Kidney (tissue), 14 donors: Measurements from ENCODE around the gene MAPRE3. TPM values are rescaled to one million over a fixed set of nuclear protein-coding genes. Genes with fewer than 3 reads are reported as not detected.

Experiments
- DNase-seq, 5 donors: peaks; one replicate each; pipeline ENCODE4 v3.0.0-alpha.2; 2013 to 2020
- FAIRE-seq: peaks from 2 replicates; lab custom pipeline; 2012; peaks lifted over from hg19 to GRCh38; lab: Jason Lieb, UNC
- H3K27ac ChIP-seq, 2 donors: one replicate each; pipeline ENCODE4 v1.7.0; 2013; ENCODE audit warnings: low read depth in 2 of 2, low read length in 2 of 2, inconsistent platforms in 1 of 2
- H3K27me3 ChIP-seq: one replicate; pipeline ENCODE4 v1.7.1; 2013; ENCODE audit warnings: low read length, inconsistent platforms; ENCODE audit not compliant: control insufficient read depth, insufficient read depth
- H3K36me3 ChIP-seq, 3 donors: one replicate each; pipeline versions ENCODE4 v1.7.0 to v1.7.1; 2013; ENCODE audit warnings: low read length in 3 of 3, control low read depth in 1 of 3, inconsistent platforms in 1 of 3; ENCODE audit not compliant: insufficient read depth in 3 of 3, control insufficient read depth in 2 of 3
- H3K4me1 ChIP-seq, 3 donors: one replicate each; pipeline versions ENCODE4 v1.7.0 to v1.7.1; 2013; ENCODE audit warnings: low read length in 3 of 3, inconsistent platforms in 1 of 3, low read depth in 1 of 3; ENCODE audit not compliant: control insufficient read depth in 2 of 3, insufficient read depth in 2 of 3
- H3K4me3 ChIP-seq, 3 donors: one replicate each; pipeline versions ENCODE4 v1.7.0 to v1.8.1; 2013; ENCODE audit warnings: low read length in 3 of 3, control low read depth in 1 of 3, inconsistent platforms in 1 of 3
- H3K9ac ChIP-seq, 3 donors: one replicate each; pipeline versions ENCODE4 v1.7.0 to v1.7.1; 2013; ENCODE audit warnings: low read length in 3 of 3, control low read depth in 1 of 3, inconsistent platforms in 1 of 3
- H3K9me3 ChIP-seq, 3 donors: one replicate each; pipeline versions ENCODE4 v1.7.0 to v1.7.1; 2013; ENCODE audit warnings: low read length in 3 of 3, control low read depth in 1 of 3, inconsistent platforms in 1 of 3; ENCODE audit not compliant: control insufficient read depth in 2 of 3, insufficient read depth in 1 of 3
- intact Hi-C: fragments of 100-400 bp; cut with DNase I; formaldehyde crosslinking; loops from one replicate; pipeline ENCODE4 v1.11.1; 2022
- polyA plus RNA-seq: library from polyadenylated mRNA; stranded (reverse); fragments of 350-450 nt; fragmentation: Illumina TruSeq; extraction: RNeasy Lipid Tissue Mini Kit (QIAGEN cat#74804); gene quantifications from one replicate; pipeline ENCODE4 v1.2.3, GENCODE V29; 2014; ENCODE audit warnings: low read depth, low replicate concordance; ENCODE audit not compliant: insufficient read depth
- total RNA-seq: library from RNA; stranded (reverse); fragmentation: NEBNext Ultra II Directional; extraction: Animal tissue kit (Norgen Biotek cat#: 25700); gene quantifications from one replicate; pipeline ENCODE4 v1.2.1, GENCODE V29; 2021
- TF ChIP-seq, protein P1 (sequence below): IDR thresholded peaks from 3 replicates; pipeline ENCODE4 v1.5.1; 2012; ENCODE audit warnings: mild to moderate bottlenecking, moderate library complexity, borderline replicate concordance; ENCODE audit not compliant: insufficient read depth; ENCODE audit errors: extremely low read depth
- donor health status: control.
- donor health status: control.
- donor health status: control.
- donor health status: control.
- donor health status: control.
- donor health status: DM: yes; HTN: yes; CAD: no.
- donor health status: Normal renal cell carcinoma (clear cell type).

MAPRE3 gene
- total and polyA plus RNA-seq, 2 donors from 2014 or later = 17.9 to 49.6 TPM

DNA sequence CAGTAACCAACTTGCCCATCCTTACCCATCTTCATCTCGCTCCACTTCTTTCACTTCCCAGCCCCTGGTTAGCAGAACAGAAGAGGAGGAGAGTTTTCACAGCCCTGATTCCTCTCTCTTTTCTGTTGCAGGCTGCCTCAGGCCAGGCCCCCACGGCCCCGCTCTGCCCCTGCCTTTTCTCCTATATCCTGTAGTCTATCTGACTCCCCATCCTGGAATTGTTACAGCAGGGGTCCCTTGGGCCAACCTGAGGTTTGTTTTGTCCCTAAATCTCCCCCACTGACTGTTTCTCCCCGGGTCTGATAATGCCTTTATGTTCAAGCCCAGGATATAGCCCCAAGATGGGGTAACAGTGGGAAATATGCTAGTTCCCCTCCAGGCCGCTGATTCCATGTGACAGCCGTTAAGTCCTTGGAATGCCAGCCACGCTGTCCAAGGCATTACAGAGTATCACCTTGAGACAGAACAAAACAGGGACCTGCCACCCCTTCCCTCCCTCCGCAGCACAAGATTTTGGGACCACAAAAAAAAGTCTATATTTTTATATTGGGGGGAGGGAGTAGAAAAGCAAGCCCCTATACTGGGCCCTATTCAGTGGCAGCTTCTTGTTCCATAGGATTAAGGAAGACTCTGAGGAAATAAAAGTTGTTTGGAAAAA lies 99.7 kb downstream of the MAPRE3 start:
- no peaks in the 10 kb centered on the region for H3K27me3 ChIP-seq
- intact Hi-C loops = no loop called here
- peaks cover 4 to 26% (median 14%) of the 10 kb centered on the region in 3 donors for H3K4me1 ChIP-seq
- DNase-seq (no peak), FAIRE-seq (no peak)
- peaks cover 0 to 20% (median 8%) of the 10 kb centered on the region in 3 donors for H3K36me3 ChIP-seq
- peak overlapping the region in 2 of 3 donors; percentile 78 to 80 for H3K4me3 ChIP-seq
- H3K9me3 ChIP-seq = no peaks in the 10 kb centered on the region
- H3K27ac ChIP-seq = no peak overlapping the region
- peak overlapping the region in 2 of 3 donors; percentile 64 to 78 for H3K9ac ChIP-seq
- TF ChIP-seq, protein P1, sequence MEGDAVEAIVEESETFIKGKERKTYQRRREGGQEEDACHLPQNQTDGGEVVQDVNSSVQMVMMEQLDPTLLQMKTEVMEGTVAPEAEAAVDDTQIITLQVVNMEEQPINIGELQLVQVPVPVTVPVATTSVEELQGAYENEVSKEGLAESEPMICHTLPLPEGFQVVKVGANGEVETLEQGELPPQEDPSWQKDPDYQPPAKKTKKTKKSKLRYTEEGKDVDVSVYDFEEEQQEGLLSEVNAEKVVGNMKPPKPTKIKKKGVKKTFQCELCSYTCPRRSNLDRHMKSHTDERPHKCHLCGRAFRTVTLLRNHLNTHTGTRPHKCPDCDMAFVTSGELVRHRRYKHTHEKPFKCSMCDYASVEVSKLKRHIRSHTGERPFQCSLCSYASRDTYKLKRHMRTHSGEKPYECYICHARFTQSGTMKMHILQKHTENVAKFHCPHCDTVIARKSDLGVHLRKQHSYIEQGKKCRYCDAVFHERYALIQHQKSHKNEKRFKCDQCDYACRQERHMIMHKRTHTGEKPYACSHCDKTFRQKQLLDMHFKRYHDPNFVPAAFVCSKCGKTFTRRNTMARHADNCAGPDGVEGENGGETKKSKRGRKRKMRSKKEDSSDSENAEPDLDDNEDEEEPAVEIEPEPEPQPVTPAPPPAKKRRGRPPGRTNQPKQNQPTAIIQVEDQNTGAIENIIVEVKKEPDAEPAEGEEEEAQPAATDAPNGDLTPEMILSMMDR = no peak

DNA sequence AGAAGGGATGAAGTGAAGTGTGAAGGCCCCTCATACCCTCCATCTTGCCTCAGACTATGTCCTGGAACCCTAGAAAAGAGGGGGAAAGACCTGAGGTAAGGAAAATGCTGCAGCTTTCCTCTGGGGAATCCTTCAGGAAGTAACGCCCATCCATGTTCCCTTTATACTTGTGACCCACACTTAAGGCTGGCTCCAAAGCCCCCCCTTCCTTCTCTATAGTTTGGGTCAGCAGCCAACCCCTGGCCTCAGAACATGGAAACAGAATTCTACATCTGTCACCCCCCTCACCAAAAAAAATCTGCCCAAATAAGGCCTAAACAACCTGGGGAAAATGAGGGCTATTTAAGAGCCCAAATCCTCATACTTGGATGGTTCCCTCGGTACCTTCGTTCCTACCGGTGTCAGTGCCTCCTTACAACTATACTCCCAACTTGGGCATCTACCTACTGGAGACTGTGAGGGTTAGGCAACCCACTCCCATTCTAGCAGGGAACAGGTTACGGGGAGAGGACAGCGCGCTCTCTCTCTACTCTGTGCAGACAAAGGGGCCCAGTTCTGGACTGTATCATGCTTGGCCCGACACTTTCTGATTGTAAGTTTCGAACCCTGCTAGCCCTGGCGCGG lies 100.3 kb downstream of the MAPRE3 start:
- no peaks in the 10 kb centered on the region for H3K27me3 ChIP-seq
- DNase-seq (no peak), FAIRE-seq (no peak)
- no peaks in the 10 kb centered on the region for H3K9me3 ChIP-seq
- peak overlapping the region; percentile 64 to 78 (median 68) for H3K9ac ChIP-seq
- peaks cover 0 to 20% (median 8%) of the 10 kb centered on the region in 3 donors for H3K36me3 ChIP-seq
- TF ChIP-seq, protein P1 = no peak
- H3K4me1 ChIP-seq = peaks cover 5 to 26% (median 14%) of the 10 kb centered on the region in 3 donors
- peak overlapping the region; percentile 78 to 87 (median 80) for H3K4me3 ChIP-seq
- intact Hi-C loops = no loop called here
- peak overlapping the region; percentile 82 to 87 for H3K27ac ChIP-seq

DNA sequence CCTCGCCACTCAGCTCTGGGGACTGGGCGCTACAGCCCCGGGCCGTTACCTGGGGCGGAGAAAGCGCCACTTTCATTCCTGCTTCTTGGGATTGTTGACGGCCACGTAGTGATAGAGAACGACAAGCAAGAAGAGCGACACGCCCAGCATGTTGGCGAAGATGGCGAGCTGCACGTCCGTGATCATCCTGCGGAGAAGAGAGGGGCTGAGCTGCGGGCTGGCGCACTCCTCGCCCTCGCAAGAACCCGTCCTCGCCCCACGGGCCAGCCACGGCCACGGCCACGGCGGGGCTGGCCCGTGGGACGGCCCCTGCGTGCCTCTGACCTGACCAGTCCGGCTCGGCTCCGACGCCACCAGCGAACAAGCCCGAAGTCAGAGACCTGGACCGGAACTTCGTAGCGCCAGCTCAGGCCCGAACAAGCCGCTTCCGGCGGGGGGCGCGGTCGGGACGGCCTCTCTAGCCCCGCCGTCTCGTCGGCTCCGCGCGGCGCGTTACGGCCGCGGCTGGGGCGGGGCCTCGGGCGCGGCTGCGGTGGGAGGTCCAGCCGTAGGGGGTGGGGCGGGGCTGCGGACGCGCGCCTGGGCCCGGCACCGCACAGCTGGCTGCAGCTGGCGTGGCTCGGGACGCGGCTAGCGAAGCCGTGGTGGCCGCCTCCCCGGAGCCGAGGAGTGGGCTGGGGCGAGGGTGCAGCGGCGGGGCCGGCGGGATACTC lies 101.0 kb downstream of the MAPRE3 start, which contains the start of gene OST4:
TSS of gene OST4 (minus strand) at position 378 of the 713 bp plus-strand sequence.
- FAIRE-seq (no peak), DNase-seq (peak; percentile 93 to 98 (median 96))
- Histone ChIP-seq H3K9me3 (no peaks in the 10 kb centered on the region), H3K4me3 (peak within 1 kb of the TSS; percentile 78 to 87 (median 80)), H3K9ac (peak within 1 kb of the TSS; percentile 64 to 78 (median 68)), H3K36me3 (peaks cover 0 to 20% (median 8%) of the 10 kb centered on the region in 3 donors), H3K4me1 (peaks cover 9 to 26% (median 14%) of the 10 kb centered on the region in 3 donors), H3K27me3 (no peaks in the 10 kb centered on the region), H3K27ac (peak within 1 kb of the TSS; percentile 85 to 90)
- TF ChIP-seq, protein P1 = peak; percentile 23
- intact Hi-C loops = no loop called here
